ENCODE measurements around the gene KRT10. TPM values are rescaled to one million over a fixed set of nuclear protein-coding genes. Genes with fewer than 3 reads are reported as not detected.

The KRT10 gene
- total RNA-seq, 1 experiment from 2014 or later = 188 TPM

DNA sequence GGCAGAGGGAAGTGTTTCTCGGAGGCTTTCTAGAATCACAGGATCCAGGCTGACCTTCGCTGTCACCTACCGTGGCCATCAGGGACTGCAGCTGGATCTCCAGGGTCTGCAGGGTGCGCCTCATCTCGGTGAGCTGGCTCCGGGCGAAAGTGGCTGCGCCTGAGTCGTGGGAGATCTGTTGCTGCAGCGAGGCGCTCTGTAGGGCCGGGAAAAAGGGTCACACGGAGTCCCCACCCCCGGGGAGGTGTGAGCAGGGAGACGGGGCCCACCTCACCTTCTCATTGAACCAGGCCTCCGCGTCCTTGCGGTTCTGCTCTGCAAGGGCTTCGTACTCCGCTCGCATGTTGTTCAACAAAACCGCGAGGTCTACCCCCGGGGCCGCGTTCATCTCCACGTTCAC, 25.6 kb downstream of the KRT10 start:
- H3K36me3 Mint-ChIP-seq (ENCODE audit: insufficient read depth, unreplicated experiment) = no peaks in the 10 kb centered on the region
- intact Hi-C loops (cut with micrococcal nuclease; ENCODE audit: unreplicated experiment) = no loop called here
- CTCF ChIA-PET = interaction anchor here (0.9 to 3.7 kb wide), 3 partner anchors 10 to 181 kb away, joined by 3 to 22 read pairs (median 4); no protein-coding TSS in a partner anchor
- H3K27me3 Mint-ChIP-seq (ENCODE audit: unreplicated experiment) = peaks cover 40% of the 10 kb centered on the region
- H3K9me3 Mint-ChIP-seq (ENCODE audit: low read depth, unreplicated experiment) = no peaks in the 10 kb centered on the region
- H3K27ac Mint-ChIP-seq (ENCODE audit: unreplicated experiment) = no peak overlapping the region
- no peaks in the 10 kb centered on the region for H3K4me1 Mint-ChIP-seq (ENCODE audit: low read depth, unreplicated experiment)
- no peak for DNase-seq
- TF ChIP-seq, protein P1, sequence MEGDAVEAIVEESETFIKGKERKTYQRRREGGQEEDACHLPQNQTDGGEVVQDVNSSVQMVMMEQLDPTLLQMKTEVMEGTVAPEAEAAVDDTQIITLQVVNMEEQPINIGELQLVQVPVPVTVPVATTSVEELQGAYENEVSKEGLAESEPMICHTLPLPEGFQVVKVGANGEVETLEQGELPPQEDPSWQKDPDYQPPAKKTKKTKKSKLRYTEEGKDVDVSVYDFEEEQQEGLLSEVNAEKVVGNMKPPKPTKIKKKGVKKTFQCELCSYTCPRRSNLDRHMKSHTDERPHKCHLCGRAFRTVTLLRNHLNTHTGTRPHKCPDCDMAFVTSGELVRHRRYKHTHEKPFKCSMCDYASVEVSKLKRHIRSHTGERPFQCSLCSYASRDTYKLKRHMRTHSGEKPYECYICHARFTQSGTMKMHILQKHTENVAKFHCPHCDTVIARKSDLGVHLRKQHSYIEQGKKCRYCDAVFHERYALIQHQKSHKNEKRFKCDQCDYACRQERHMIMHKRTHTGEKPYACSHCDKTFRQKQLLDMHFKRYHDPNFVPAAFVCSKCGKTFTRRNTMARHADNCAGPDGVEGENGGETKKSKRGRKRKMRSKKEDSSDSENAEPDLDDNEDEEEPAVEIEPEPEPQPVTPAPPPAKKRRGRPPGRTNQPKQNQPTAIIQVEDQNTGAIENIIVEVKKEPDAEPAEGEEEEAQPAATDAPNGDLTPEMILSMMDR (IDR thresholded peaks at IDR 0.05; ENCODE audit: unreplicated experiment) = no peak
- no TSS peak for BruUV-seq (replicated peaks)
- no peak overlapping the region for H3K4me3 Mint-ChIP-seq (ENCODE audit: low read depth, unreplicated experiment)

DNA sequence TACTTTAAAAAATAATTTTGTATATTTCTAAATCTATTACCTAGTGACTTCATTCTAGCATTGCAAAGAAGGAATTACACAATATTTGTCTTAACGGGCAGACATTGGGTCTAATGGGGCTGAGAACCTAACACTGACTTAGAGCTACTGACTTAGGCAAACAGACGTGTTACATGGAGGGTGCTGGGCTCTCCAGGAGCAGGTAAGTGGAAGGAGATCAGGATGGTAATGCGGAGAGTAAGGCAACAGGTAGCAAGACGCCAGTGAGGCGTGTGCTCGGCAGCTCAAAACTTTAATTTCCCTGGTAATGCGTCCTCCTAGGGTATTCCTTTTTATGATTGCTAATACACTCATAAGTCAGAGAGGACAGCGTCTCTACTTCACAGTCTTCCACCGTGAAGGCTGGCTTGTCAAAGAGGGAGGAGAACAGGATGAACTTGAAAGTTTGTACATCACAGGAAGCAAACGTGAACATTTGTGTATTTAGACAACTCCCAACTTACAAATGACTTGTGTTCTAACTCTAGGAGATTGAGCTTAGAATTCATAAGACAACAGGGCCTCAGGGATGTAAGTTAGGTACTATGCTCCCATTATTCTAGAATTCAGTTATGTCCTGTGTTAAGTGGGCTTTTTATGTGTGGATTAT, 27.3 kb downstream of the KRT10 start:
- Mint-ChIP-seq H3K9me3 (ENCODE audit: low read depth, unreplicated experiment) (no peaks in the 10 kb centered on the region), H3K4me3 (ENCODE audit: low read depth, unreplicated experiment) (no peak overlapping the region), H3K36me3 (ENCODE audit: insufficient read depth, unreplicated experiment) (no peaks in the 10 kb centered on the region), H3K4me1 (ENCODE audit: low read depth, unreplicated experiment) (no peaks in the 10 kb centered on the region), H3K27me3 (ENCODE audit: unreplicated experiment) (peaks cover 40% of the 10 kb centered on the region), H3K27ac (ENCODE audit: unreplicated experiment) (no peak overlapping the region)
- CTCF ChIA-PET = interaction anchor here (0.5 to 6.3 kb wide), 10 partner anchors 13 to 327 kb away, joined by 3 to 42 read pairs (median 4); no protein-coding TSS in a partner anchor
- no TSS peak for BruUV-seq (replicated peaks)
- TF ChIP-seq, protein P1 (IDR thresholded peaks at IDR 0.05; ENCODE audit: unreplicated experiment) = no peak
- intact Hi-C loops (cut with micrococcal nuclease; ENCODE audit: unreplicated experiment) = no loop called here
- DNase-seq = no peak

DNA sequence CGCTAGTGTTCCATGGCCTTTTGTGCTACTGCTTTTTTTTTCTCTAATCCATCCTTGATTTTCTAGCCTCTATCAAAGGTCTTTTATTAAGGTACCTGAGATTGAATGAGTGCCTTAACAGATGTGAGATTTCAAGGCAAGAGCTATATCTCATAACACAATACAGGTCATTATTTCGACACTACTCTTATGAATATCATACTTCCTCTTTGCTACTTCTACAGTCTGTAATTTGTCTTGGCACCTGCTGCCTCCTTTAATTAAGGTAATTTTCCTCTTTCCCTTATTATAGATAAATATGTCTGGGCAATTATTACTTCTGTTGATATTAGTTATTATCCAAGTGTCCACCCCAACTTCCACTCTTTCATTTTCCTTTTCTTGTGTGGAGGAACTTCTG, 27.9 kb downstream of the KRT10 start:
- H3K4me1 Mint-ChIP-seq (ENCODE audit: low read depth, unreplicated experiment) = no peaks in the 10 kb centered on the region
- intact Hi-C loops (cut with micrococcal nuclease; ENCODE audit: unreplicated experiment) = no loop called here
- no TSS peak for BruUV-seq (replicated peaks)
- H3K36me3 Mint-ChIP-seq (ENCODE audit: insufficient read depth, unreplicated experiment) = no peaks in the 10 kb centered on the region
- DNase-seq = no peak
- H3K4me3 Mint-ChIP-seq (ENCODE audit: low read depth, unreplicated experiment) = no peak overlapping the region
- peaks cover 40% of the 10 kb centered on the region for H3K27me3 Mint-ChIP-seq (ENCODE audit: unreplicated experiment)
- H3K9me3 Mint-ChIP-seq (ENCODE audit: low read depth, unreplicated experiment) = no peaks in the 10 kb centered on the region
- CTCF ChIA-PET = interaction anchor here (0.5 to 6.3 kb wide), 6 partner anchors 24 to 177 kb away, joined by 3 to 42 read pairs (median 4); no protein-coding TSS in a partner anchor
- TF ChIP-seq, protein P1 (IDR thresholded peaks at IDR 0.05; ENCODE audit: unreplicated experiment) = no peak
- H3K27ac Mint-ChIP-seq (ENCODE audit: unreplicated experiment) = no peak overlapping the region

DNA sequence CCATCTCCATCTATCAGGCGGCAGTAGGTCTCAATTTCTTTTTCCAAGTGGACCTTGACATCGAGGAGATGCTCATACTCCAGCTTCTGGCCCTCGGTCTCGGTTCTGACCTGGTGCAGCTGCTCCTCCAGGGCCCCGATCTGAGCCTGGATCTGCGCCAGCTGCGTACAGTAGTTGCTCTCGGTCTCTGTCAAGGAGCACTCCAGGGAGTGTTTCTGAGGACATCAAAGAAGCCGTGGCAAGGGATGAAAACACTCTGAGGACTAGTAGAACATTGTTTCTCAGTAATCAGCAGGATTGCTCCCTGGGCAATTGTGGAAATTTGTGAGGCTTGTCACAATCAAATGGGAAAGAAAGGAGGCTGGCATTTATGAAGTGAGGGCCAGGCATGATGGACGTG, 28.6 kb downstream of the KRT10 start:
- intact Hi-C loops (cut with micrococcal nuclease; ENCODE audit: unreplicated experiment) = no loop called here
- Mint-ChIP-seq H3K27ac (ENCODE audit: unreplicated experiment) (no peak overlapping the region), H3K4me3 (ENCODE audit: low read depth, unreplicated experiment) (no peak overlapping the region), H3K36me3 (ENCODE audit: insufficient read depth, unreplicated experiment) (no peaks in the 10 kb centered on the region), H3K4me1 (ENCODE audit: low read depth, unreplicated experiment) (no peaks in the 10 kb centered on the region), H3K9me3 (ENCODE audit: low read depth, unreplicated experiment) (no peaks in the 10 kb centered on the region), H3K27me3 (ENCODE audit: unreplicated experiment) (peaks cover 40% of the 10 kb centered on the region)
- CTCF ChIA-PET = interaction anchor here (1.2 to 6.3 kb wide), 4 partner anchors 62 to 179 kb away, joined by 3 to 76 read pairs (median 24); no protein-coding TSS in a partner anchor
- TF ChIP-seq, protein P1 (IDR thresholded peaks at IDR 0.05; ENCODE audit: unreplicated experiment) = no peak
- BruUV-seq (replicated peaks) = no TSS peak
- no peak for DNase-seq
